HG03558 (cell line): ENCODE data around the gene SYNGR2.

Experiments used
- ATAC-seq: cut with Tn5 transposase; IDR thresholded peaks from one replicate; pipeline ENCODE4 v1.9.1; 2021; ENCODE audit warnings: moderate number of reproducible peaks; ENCODE audit not compliant: unreplicated experiment; ENCODE audit errors: extremely low read depth

Gene SYNGR2

DNA sequence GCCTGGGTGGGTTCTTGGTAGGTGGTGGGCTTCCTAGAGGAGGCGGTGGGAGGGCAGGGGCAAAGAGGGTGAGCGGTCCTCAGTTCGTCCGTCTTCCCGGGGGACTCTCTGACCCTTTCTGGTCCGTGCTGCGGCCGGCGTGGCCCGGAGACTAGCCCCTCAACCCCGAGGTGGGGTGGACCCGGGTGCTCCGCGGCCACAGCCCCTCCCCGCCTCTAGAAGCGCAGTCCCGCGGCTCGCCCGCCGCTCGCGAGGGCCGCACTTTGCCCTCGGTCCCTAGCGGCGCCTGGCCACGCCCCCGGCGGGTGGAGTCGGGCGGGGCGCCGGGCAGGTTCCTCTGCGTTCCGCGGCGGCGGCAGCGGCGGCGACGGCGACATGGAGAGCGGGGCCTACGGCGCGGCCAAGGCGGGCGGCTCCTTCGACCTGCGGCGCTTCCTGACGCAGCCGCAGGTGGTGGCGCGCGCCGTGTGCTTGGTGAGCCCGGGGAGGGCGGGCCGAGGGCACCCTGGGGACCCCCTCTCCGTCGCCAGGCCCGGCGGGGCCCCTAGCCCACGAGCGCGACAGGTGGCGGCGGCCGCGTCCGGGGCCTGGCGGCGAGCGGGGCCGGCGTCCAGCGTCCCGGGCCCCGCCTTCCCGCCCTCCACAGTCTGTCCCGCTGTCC, at the start of gene SYNGR2:
SYNGR2 (plus strand) TSS at position 340 of the 661 bp plus-strand sequence; CDS start at position 376, 36 bp downstream.
- ATAC-seq, result no peak

- no peak for ATAC-seq
These were observed 49.6 kb upstream of the SYNGR2 start for GRCh38 chr17:78118801-78119241.

DNA sequence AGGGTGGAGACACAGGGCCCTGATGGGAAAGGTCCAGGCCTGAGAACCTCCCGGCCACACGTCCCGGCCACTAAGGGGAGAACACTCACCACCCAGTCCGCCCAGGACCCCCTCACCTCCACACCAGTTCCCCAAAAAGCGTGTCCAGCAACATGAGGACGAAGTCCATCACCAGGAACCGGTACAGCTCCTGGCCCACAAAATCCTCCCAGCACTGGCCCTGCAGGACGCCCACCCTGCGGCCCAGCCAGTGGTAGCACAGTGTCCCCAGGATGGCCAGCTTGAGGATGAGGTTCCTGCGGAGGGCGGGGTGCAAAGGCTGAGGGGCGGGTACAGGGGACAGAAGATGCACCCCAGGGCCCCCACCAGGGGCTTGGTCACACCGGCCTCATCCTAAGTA, 47.8 kb upstream of the SYNGR2 start:
- no peak for ATAC-seq

GRCh38 chr17:78120971-78121800, 47.2 kb upstream of the SYNGR2 start:
- no peak for ATAC-seq

DNA sequence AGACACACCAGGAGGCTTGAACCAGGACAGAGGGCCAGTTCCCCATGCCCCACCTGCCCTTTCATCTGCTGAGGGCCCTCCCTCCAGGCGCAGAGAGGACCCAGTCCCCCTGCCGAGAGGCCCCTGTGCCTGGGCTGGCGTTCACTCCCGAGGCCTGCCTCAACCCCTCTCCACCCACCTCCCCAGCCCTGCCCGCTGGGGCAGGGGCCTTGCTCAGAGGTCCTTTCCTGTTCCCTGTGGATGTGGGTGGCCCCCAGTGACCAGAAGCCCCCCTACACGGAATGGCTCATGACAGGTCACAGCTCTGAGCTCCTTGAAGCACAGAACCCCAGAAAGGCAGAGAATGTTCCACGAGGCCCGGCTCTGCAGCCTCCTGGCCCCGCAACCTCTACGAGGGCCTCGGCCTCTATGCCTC, 46.6 kb upstream of the SYNGR2 start:
- no peak for ATAC-seq

GRCh38 chr17:78122216-78122930, 46.0 kb upstream of the SYNGR2 start:
- no peak for ATAC-seq

DNA sequence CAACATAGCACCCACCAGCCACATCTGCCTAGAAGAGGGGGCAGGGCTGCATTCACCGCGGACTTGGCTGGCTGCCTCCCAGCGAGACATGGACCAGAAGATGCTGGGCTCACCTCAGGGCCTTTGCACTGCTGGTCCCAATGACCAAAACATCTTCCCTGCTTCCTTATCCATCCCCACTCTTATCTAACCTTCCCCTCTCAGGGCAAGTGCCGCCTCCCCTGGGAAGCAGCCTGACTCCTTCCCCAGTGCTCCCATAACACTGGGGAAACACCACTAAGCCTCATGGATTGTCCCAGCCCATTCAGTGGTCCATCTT, 45.5 kb upstream of the SYNGR2 start:
- ATAC-seq, result no peak

DNA sequence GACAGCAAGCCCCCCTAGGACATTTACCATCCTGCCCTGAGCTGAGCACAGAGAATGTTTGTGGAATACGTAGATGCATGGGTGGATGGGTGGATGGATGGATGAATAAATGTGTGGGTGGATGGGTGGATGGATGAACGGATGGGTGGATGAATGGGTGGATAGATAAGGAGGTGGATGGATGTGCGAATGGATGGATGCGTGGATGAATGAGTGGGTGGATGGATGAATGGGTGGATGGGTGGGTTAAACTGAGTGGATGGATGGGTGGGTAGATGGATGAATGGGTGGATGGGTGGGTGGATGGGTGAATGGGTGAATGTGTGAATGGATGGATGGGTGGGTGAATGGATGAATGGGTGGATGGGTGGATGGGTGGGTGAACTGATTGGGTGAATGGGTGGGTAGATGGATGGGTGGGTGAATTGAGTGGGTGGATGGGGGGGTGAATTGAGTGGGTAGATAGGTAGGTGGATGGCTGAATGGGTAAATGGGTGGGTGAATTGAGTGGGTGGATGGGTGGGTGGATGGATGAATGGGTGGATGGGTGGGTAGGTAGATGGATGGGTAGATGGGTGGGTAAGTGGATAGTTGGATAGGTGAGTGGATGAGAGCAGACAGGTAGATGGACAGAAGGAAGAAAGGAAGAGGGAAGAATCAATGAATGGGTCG, 45.0 kb upstream of the SYNGR2 start:
- ATAC-seq, result no peak

DNA sequence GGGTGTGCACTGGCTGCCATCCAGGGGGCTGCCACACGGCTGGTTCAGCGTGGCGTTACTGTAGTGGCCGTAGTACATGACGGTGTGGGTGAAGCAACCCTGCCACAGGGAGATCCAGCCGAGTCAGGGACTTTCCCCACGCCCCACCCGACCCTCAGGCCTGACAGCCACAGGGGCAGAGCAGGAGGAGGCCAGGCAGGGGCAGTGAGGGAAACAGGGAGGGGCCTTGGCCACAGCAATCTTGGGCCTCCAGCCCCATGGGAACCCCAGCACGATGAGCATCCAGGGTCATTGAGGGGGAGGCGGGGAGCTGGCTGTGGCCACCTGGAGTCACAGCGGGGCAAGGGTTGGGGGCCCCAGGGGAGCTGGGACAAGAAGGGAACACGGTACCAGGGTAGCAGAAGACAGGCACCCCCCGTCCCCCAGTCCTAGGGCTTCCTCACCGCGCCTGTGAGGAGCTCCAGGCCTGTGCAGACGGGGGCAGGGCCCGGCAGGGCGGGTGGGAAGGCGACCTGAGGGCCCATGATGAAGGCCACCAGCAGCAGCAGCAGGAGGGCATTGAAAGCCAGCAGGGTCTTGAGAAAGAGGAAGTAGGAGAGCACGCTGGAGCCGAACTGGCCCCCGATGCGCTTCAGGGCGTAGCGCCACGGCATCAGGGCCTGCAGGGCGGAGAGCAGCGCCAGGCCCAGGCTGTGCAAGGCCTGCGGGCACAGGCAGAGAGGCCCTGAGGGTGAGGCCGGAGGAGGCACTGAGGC, 44.1 kb upstream of the SYNGR2 start:
- ATAC-seq, result no peak

- ATAC-seq, result no peak
These were observed 43.6 kb upstream of the SYNGR2 start for GRCh38 chr17:78124836-78125137.

- ATAC-seq, result no peak
These were observed 43.1 kb upstream of the SYNGR2 start for GRCh38 chr17:78125138-78125913.

DNA sequence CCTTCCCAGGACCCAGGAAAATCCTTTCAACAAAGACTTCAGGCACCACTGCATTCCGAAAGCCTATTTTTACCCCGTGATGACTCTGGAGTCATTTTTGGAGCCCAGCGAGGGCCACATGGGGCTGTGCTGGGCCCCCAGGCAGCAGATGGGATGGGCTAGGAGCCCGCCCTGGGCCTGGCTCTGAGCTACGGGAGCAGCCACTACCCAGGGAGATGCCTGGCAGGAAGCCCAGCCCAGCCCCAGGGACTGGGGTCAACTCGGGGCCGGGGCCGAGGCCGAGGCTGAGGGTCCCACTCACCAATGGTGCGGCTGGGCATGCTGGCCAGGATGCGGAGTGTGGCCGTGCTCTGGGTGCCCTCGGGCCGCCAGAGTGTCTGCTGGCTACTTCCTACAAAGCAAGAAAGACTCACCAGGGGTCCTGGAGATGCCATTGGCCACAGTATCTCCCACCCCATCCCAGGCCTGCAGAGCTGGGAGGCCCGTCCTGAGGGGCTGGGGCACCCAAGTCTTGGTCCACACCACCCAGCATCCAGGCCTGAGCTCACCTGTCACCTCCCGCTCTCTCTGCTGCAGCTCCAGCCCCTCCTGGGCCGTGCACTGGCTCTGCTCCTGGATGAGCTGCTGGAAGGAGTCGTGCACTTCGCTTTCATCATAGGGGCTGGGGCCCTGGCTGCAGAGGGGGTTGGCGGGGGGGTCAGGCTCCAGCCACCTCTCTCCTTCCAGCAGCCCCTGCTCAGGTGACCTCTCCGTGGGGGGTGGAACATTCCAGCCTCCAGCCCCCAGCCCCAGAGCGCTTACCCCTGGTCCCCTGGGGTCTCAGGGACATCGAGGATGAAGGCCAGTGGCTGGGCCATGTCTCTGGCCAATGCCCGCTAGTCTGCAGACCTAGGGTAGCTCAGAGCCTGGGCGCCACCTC, 42.1 kb upstream of the SYNGR2 start:
- no peak for ATAC-seq

DNA sequence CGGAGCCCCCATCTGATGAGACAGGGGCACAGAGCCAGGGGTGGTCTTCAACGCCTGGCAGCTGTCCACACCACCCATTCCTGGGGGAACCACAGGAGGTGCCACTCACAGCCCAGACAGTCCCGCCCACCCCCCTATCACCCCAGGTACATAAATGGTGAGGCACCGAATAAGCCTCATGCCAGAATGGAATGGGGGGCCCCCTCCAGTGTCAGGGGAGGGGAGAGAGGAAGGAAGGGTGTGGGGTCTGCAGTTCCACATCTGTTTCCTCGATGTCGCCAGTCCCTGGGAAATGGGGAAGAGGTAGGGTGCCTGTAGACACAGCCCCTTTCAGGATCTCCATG, 41.5 kb upstream of the SYNGR2 start:
- ATAC-seq, result no peak

DNA sequence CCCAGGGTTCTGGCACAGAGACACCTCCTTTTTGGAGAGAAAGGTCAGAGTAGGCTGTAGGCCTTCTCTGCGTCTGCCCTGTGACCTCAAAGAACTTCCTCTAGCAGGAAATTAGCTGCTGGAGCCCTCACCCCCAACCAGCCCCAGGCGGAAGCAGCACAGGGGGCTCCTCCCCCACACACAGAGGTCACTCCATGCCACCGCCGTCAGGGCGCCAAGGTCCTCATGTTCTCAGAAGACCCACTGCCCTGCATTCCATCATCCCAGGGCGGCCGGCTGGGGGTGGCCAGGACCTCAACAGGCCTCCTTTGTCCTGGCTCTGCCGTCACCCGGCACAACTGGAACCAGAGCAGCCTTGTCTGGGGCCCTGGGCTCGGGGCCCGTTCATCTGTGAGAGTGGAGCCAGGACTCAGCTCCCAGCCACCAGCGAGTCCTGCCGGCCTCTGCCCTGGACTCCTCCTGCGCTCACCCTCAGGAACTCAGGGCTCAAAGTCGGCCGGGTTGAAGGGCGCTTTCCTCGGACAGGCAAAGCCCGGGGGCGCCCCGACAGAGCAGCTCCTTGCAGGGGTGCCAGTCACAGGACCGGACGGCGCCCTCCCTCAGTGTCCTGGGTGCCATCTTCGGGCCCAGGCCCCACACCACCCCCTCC, 41.0 kb upstream of the SYNGR2 start:
- no peak for ATAC-seq

- no peak for ATAC-seq
These were observed 40.4 kb upstream of the SYNGR2 start for GRCh38 chr17:78127888-78128550.

GRCh38 chr17:78128551-78129350, 39.6 kb upstream of the SYNGR2 start, which contains the start of gene TMC6:
Gene TMC6, minus strand, starts transcription at chr17:78128755. Its CDS starts 1,923 bp downstream, at chr17:78126832.
- ATAC-seq, result no peak
